HepG2 (cell line): ENCODE measurements around the gene INTS7.

Source experiments
- CTCF ChIP-seq: sonication (generic); formaldehyde crosslinking; IDR thresholded peaks from 2 replicates; pipeline ENCODE4 v1.5.0; 2020; ENCODE audit warnings: mild to moderate bottlenecking, missing genetic modification reagents, moderate library complexity
- EP300 ChIP-seq, 3 experiments: sonication (generic) in 1 of 3; formaldehyde crosslinking in 1 of 3; IDR thresholded peaks; 2 replicates each; pipeline versions ENCODE4 v1.5.1 to v1.6.1; 2011 to 2020; ENCODE audit warnings: low read depth in 2 of 3, low read length in 2 of 3, borderline replicate concordance in 1 of 3, improper control_type of control experiment in 1 of 3, mild to moderate bottlenecking in 1 of 3, missing genetic modification reagents in 1 of 3, moderate library complexity in 1 of 3
- MXI1 ChIP-seq: IDR thresholded peaks from 3 replicates; pipeline ENCODE4 v1.6.1; 2012; ENCODE audit warnings: low read depth, low read length, inconsistent platforms, borderline replicate concordance
- PHB2 ChIP-seq: fragments of 450-650 bp; IDR thresholded peaks from 2 replicates; pipeline ENCODE4 v1.6.1; 2018; ENCODE audit not compliant: partially characterized antibody
- TAF1 ChIP-seq: sonication (generic); formaldehyde crosslinking; IDR thresholded peaks from 2 replicates; pipeline ENCODE4 v1.4.0; 2020; ENCODE audit warnings: missing genetic modification reagents
- UBTF ChIP-seq: sonication (generic); formaldehyde crosslinking; IDR thresholded peaks from 2 replicates; pipeline ENCODE4 v1.4.0; 2020; ENCODE audit warnings: mild to moderate bottlenecking, missing genetic modification reagents
- ZNF20 ChIP-seq: sonication (generic); formaldehyde crosslinking; IDR thresholded peaks from 2 replicates; pipeline ENCODE4 v1.4.0; 2020; ENCODE audit warnings: mild to moderate bottlenecking, moderate library complexity, missing genetic modification reagents
- ZNF430 ChIP-seq: sonication (generic); formaldehyde crosslinking; IDR thresholded peaks from 2 replicates; pipeline ENCODE4 v1.9.0; 2021; ENCODE audit warnings: mild to moderate bottlenecking, missing genetic modification reagents
- TF ChIP-seq, protein P1 (sequence below): sonication (generic); formaldehyde crosslinking; IDR thresholded peaks from 2 replicates; pipeline ENCODE4 v1.8.1; 2022; ENCODE audit warnings: mild to moderate bottlenecking, missing genetic modification reagents

DNA sequence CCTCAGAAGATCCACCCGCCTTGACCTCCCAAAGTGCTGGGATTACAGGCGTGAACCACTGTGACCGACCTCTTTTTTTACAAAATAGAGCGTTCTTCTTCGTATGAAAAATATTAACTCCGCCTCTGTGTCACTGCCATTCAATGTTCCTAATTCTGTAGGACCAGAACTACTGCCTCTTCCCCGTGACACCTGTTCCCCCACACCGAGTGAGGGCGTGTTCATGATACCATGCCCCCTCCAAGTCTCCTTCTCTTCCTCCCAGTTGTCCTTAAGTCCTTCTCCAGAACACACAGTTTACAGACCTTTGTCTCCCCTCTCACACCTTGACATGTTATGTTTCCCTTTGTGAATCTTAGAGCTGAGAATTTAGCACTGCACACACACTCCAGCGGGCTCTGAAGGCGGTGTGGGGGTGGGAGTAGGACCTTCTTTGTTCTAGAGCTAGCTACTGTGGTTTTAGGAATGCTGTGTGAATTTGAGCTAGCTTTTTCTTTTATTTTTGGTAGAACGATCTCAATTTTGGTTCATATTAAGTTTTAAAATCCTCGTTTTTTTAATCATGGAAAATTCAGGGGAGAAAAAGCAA, 122.4 kb downstream of the INTS7 start:
- TF ChIP-seq PHB2, result no peak
- no peak for TF ChIP-seq UBTF (CRISPR knock-in tag)
- no peak for TF ChIP-seq EP300 (IDR thresholded peaks at IDR 0.05; ENCODE audit: low read depth in 2 of 2, low read length in 2 of 2)
- TF ChIP-seq EP300 (CRISPR knock-in tag; IDR thresholded peaks at IDR 0.05; ENCODE audit: borderline replicate concordance), result no peak
- no peak for TF ChIP-seq ZNF20 (CRISPR knock-in tag)
- TF ChIP-seq ZNF430 (CRISPR knock-in tag), result no peak
- no peak for TF ChIP-seq MXI1
- TF ChIP-seq CTCF, result no peak
- TF ChIP-seq, protein P1, sequence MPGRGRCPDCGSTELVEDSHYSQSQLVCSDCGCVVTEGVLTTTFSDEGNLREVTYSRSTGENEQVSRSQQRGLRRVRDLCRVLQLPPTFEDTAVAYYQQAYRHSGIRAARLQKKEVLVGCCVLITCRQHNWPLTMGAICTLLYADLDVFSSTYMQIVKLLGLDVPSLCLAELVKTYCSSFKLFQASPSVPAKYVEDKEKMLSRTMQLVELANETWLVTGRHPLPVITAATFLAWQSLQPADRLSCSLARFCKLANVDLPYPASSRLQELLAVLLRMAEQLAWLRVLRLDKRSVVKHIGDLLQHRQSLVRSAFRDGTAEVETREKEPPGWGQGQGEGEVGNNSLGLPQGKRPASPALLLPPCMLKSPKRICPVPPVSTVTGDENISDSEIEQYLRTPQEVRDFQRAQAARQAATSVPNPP (CRISPR knock-in tag), result no peak
- no peak for TF ChIP-seq TAF1
